GM21360 (cell line): Measurements from ENCODE around the gene IL17RB.
A peak's percentile ranks its signal among the peaks of the same experiment; 100 is the strongest.

Source experiments
- ATAC-seq: cut with Tn5 transposase; IDR thresholded peaks from one replicate; pipeline ENCODE4 v1.9.1; 2021; ENCODE audit warnings: mild to moderate bottlenecking, moderate library complexity; ENCODE audit not compliant: unreplicated experiment

Gene IL17RB

DNA sequence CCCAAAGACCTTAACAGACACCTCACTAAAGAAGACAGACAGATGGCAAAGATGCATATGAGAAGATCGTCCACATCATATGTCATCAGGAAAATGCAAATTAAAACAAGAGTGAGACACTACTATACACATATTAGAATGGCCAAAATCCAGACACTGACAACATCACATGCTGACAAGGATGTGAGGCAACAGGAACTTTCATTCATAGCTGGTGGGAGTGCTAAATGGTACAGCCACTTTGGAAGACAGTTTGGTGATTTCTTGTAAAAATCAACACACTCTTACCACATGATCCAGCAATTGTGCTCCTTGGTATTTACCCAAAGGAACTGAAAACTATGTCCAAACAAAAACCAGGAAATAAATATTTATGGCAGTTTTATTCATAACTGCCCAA is 17.8 kb upstream of the IL17RB start:
- ATAC-seq: no peak

GRCh38 chr3:53829605-53830004 is 16.8 kb upstream of the IL17RB start:
- ATAC-seq: no peak

DNA sequence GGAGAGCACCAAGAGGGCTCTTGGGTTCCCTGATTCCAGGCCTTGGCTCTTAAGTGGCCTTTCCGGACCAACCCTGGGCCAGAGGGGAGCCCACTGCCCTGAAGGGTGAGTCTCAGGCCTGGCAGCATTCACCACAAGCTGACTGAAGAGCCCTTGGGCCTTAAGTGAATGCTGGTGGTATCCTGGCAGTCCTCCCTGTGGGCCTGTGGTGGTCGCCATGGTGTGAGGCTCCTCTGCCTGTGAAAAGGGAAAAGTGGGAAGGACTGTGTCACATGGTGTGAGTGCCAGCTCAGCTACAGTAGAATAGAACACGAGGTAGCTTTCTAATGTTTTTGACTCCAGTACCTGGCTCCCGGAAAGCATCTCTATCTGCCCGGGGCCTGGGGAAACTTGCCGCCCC is 15.4 kb upstream of the IL17RB start:
- ATAC-seq: no peak

- ATAC-seq: no peak
Measured at GRCh38 chr3:53833053-53833645, 13.2 kb upstream of the IL17RB start.

DNA sequence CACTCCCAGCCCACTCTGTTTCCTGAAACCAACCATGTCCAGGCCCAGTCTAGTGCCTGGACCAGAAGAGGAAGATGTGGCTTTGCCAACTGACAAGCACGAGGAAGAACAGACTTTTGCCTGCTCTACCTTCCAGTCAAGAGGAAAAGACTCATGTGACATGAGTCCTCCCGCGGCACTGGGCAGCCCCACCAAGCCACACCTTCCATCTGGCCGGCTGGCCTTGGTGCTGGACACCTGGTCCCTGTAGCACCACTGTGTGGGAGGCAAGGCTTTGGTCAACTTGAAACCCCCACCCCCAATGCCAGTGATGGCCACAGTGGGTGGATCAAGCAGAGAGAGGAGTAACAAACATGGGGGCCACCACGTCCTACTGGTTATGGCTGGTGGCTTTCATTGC is 12.7 kb upstream of the IL17RB start:
- no peak for ATAC-seq

- ATAC-seq: no peak
Measured at GRCh38 chr3:53834429-53835095, 11.8 kb upstream of the IL17RB start.

DNA sequence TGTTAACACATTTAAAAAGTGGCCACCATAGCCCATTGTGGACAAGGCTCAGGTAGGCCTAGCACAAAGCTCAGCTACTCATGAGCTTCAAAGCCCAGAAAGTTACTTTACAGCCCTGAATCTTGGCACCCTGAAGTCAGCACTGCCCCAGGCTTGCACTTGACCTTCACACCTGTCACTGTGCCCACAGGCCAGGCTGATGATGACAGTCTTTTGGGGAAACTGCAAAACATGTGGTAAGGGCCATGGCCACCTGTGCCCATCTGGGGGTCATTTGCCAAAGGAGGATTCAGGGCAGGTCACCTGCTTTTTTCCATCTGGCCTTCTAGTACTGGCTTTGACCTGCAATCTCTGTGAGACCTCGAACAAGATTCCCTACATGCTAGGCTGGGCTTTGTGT is 11.1 kb upstream of the IL17RB start:
- no peak for ATAC-seq

GRCh38 chr3:53836084-53836872 is 10.1 kb upstream of the IL17RB start:
- no peak for ATAC-seq

- ATAC-seq: no peak
Measured at GRCh38 chr3:53837331-53837730, 9.0 kb upstream of the IL17RB start.

GRCh38 chr3:53841296-53841695 is 5.1 kb upstream of the IL17RB start:
- ATAC-seq: no peak

DNA sequence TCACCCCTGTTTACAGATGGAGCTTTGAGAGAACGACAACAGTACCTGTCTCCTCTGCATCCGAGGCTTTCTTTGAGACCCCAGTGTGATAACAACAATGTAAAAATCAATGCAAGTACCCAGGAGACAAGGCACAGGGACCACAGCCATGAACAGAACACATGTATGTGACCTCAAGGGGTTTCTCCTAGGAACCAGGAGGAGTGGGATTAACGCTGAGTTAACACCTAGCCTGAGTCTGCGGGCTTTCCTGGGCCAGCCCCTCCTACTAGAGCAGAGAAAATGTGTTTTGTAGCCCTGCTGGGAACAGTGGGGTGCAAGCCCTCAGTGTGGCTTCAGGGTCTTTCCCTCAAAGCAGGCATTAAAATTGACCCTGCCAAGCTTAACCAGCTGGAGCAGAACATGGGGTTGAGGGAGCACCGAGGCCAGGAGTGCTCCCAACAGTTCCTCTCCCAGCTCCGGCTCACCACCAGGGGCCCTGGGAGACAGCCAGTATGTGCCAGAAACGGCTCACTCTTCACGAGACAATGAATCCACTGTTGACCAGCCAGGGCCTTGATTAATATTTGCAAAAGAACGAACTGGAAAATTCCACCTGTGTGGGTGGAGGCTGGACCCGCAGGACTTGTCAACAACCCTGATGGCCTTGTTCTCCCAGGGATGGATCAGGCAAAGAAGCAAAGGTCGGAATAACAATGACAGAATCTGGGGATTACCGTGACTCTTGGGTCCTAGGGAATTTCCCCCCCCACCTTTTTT is 3.8 kb upstream of the IL17RB start:
- no peak for ATAC-seq

GRCh38 chr3:53843195-53844177 is 2.9 kb upstream of the IL17RB start:
- no peak for ATAC-seq

GRCh38 chr3:53844262-53845102 is 1.9 kb upstream of the IL17RB start:
- no peak for ATAC-seq

- peak; percentile 11 for ATAC-seq
Measured at GRCh38 chr3:53845103-53845880, 1.1 kb upstream of the IL17RB start.

DNA sequence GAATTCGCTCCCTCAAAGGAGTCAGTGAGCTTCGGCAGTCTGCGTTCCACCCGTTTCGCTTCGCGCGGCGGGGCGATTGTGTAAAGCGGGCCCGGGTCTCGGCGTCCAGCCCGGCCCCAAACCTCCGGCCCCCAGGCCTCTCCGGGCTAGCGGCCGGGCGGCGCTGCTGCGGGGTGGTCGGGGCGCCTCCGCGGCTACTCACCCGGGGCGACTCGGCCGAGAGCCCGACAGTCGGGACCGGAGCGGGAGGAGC is 561 bp upstream of the IL17RB start:
- no peak for ATAC-seq

DNA sequence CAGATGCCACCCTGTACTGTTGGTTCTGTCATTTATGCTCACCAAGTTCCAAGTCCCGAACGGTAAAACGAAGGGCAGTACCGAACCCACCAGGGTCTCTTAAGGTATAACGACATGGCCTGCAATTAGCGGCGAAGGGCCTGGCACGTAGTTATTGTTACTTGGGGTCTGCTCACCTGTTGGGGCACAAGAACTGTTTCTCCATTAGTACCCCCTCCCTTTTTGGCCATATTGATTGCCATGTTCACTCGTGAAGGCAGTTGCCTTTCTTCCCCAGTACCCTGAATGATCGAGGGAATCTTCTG is 435 bp downstream of the IL17RB start:
- no peak for ATAC-seq

GRCh38 chr3:53849916-53850315 is 3.5 kb downstream of the IL17RB start:
- ATAC-seq: no peak

- ATAC-seq: no peak
Measured at GRCh38 chr3:53850895-53851294, 4.5 kb downstream of the IL17RB start.

GRCh38 chr3:53856964-53857363 is 10.6 kb downstream of the IL17RB start:
- no peak for ATAC-seq
